ENCODE data around the gene FRAS1. TPM values are rescaled to one million over a fixed set of nuclear protein-coding genes. Genes with fewer than 3 reads are reported as not detected.

Gene FRAS1
- total RNA-seq, 1 donor from 2014 or later, result 163 TPM

GRCh38 chr4:78347527-78347926, 290.4 kb downstream of the FRAS1 start:
- peaks cover 8% of the 10 kb centered on the region for H3K36me3 Mint-ChIP-seq (ENCODE audit: insufficient read depth)
- no peaks in the 10 kb centered on the region for H3K4me1 Mint-ChIP-seq (ENCODE audit: low read depth)
- no peaks in the 10 kb centered on the region for H3K9me3 Mint-ChIP-seq (ENCODE audit: low read depth)
- TF ChIP-seq, protein P1, sequence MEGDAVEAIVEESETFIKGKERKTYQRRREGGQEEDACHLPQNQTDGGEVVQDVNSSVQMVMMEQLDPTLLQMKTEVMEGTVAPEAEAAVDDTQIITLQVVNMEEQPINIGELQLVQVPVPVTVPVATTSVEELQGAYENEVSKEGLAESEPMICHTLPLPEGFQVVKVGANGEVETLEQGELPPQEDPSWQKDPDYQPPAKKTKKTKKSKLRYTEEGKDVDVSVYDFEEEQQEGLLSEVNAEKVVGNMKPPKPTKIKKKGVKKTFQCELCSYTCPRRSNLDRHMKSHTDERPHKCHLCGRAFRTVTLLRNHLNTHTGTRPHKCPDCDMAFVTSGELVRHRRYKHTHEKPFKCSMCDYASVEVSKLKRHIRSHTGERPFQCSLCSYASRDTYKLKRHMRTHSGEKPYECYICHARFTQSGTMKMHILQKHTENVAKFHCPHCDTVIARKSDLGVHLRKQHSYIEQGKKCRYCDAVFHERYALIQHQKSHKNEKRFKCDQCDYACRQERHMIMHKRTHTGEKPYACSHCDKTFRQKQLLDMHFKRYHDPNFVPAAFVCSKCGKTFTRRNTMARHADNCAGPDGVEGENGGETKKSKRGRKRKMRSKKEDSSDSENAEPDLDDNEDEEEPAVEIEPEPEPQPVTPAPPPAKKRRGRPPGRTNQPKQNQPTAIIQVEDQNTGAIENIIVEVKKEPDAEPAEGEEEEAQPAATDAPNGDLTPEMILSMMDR (IDR thresholded peaks at IDR 0.05; ENCODE audit: unreplicated experiment), result no peak
- H3K27me3 Mint-ChIP-seq, result no peaks in the 10 kb centered on the region
- no peak overlapping the region for H3K27ac Mint-ChIP-seq
- H3K4me3 Mint-ChIP-seq (ENCODE audit: low read depth), result no peak overlapping the region
- no peak for DNase-seq (ENCODE audit: low spot score, unreplicated experiment)

GRCh38 chr4:78353921-78354320, 296.8 kb downstream of the FRAS1 start:
- Mint-ChIP-seq H3K9me3 (ENCODE audit: low read depth) (no peaks in the 10 kb centered on the region), H3K36me3 (ENCODE audit: insufficient read depth) (peaks cover 7% of the 10 kb centered on the region), H3K4me1 (ENCODE audit: low read depth) (no peaks in the 10 kb centered on the region), H3K4me3 (ENCODE audit: low read depth) (no peak overlapping the region), H3K27me3 (no peaks in the 10 kb centered on the region), H3K27ac (peak overlapping the region; percentile 64)
- no peak for DNase-seq (ENCODE audit: low spot score, unreplicated experiment)
- TF ChIP-seq, protein P1 (IDR thresholded peaks at IDR 0.05; ENCODE audit: unreplicated experiment), result no peak

GRCh38 chr4:78354782-78355181, 297.7 kb downstream of the FRAS1 start:
- H3K27me3 Mint-ChIP-seq, result no peaks in the 10 kb centered on the region
- H3K4me1 Mint-ChIP-seq (ENCODE audit: low read depth), result peaks cover under 1% of the 10 kb centered on the region
- DNase-seq (ENCODE audit: low spot score, unreplicated experiment), result no peak
- H3K4me3 Mint-ChIP-seq (ENCODE audit: low read depth), result no peak overlapping the region
- no peak overlapping the region for H3K27ac Mint-ChIP-seq
- H3K36me3 Mint-ChIP-seq (ENCODE audit: insufficient read depth), result peaks cover 7% of the 10 kb centered on the region
- no peaks in the 10 kb centered on the region for H3K9me3 Mint-ChIP-seq (ENCODE audit: low read depth)
- TF ChIP-seq, protein P1 (IDR thresholded peaks at IDR 0.05; ENCODE audit: unreplicated experiment), result no peak

GRCh38 chr4:78355306-78355705, 298.2 kb downstream of the FRAS1 start:
- TF ChIP-seq, protein P1 (IDR thresholded peaks at IDR 0.05; ENCODE audit: unreplicated experiment), result no peak
- DNase-seq (ENCODE audit: low spot score, unreplicated experiment), result no peak
- Mint-ChIP-seq H3K27me3 (no peaks in the 10 kb centered on the region), H3K4me1 (ENCODE audit: low read depth) (peaks cover 6% of the 10 kb centered on the region), H3K9me3 (ENCODE audit: low read depth) (no peaks in the 10 kb centered on the region), H3K27ac (no peak overlapping the region), H3K4me3 (ENCODE audit: low read depth) (no peak overlapping the region), H3K36me3 (ENCODE audit: insufficient read depth) (peaks cover 8% of the 10 kb centered on the region)

- Mint-ChIP-seq H3K27ac (no peak overlapping the region), H3K4me1 (ENCODE audit: low read depth) (peaks cover 13% of the 10 kb centered on the region)
These were observed 299.2 kb downstream of the FRAS1 start for GRCh38 chr4:78356251-78356786.

More at GRCh38 chr4:78356251-78356786, 299.2 kb downstream of the FRAS1 start:
- TF ChIP-seq, protein P1 (IDR thresholded peaks at IDR 0.05; ENCODE audit: unreplicated experiment), result no peak
- Mint-ChIP-seq H3K9me3 (ENCODE audit: low read depth) (no peaks in the 10 kb centered on the region), H3K36me3 (ENCODE audit: insufficient read depth) (peaks cover 9% of the 10 kb centered on the region), H3K4me3 (ENCODE audit: low read depth) (no peak overlapping the region), H3K27me3 (no peaks in the 10 kb centered on the region)
- no peak for DNase-seq (ENCODE audit: low spot score, unreplicated experiment)

All from progenitor cell of endocrine pancreas (in vitro differentiated cells).